ENCODE measurements around the gene NOL4L.

DNA sequence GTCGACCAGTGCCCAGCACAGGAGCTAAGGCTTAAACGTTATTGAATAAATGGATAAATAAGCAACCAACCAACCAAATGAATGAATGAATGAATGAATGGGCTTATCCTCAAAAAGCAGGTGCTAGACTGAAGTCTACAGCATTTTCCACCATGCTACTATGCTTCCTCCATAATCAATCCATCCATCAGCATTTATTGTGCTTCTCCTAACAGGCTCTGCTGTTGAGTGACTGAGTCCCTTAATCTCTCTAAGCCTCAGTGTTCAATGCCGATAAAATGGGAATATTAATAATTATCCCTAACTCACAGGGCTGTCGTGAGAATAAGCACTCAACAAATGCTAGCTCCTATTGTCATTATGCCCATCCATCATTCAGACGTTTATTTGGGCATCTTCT is 4.6 kb upstream of the NOL4L start:
- TF ChIP-seq, protein P1, sequence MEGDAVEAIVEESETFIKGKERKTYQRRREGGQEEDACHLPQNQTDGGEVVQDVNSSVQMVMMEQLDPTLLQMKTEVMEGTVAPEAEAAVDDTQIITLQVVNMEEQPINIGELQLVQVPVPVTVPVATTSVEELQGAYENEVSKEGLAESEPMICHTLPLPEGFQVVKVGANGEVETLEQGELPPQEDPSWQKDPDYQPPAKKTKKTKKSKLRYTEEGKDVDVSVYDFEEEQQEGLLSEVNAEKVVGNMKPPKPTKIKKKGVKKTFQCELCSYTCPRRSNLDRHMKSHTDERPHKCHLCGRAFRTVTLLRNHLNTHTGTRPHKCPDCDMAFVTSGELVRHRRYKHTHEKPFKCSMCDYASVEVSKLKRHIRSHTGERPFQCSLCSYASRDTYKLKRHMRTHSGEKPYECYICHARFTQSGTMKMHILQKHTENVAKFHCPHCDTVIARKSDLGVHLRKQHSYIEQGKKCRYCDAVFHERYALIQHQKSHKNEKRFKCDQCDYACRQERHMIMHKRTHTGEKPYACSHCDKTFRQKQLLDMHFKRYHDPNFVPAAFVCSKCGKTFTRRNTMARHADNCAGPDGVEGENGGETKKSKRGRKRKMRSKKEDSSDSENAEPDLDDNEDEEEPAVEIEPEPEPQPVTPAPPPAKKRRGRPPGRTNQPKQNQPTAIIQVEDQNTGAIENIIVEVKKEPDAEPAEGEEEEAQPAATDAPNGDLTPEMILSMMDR (IDR thresholded peaks at IDR 0.05) = no peak
- TF ChIP-seq POLR2A (IDR thresholded peaks at IDR 0.05; ENCODE audit: low read depth) (no peak), EP300 (IDR thresholded peaks at IDR 0.05) (no peak), POLR2AphosphoS5 (IDR thresholded peaks at IDR 0.05) (no peak)
